G401.6 (cell line): Measurements from ENCODE around the gene LURAP1L.

Experiments used
- FAIRE-seq: peaks from 2 replicates; lab custom pipeline; 2012; peaks lifted over from hg19 to GRCh38; lab: Jason Lieb, UNC

Gene LURAP1L

GRCh38 chr9:12777121-12778022, 2.6 kb downstream of the LURAP1L start:
- FAIRE-seq = no peak

GRCh38 chr9:12778389-12778788, 3.6 kb downstream of the LURAP1L start:
- no peak for FAIRE-seq

GRCh38 chr9:12781226-12781733, 6.5 kb downstream of the LURAP1L start:
- no peak for FAIRE-seq

- FAIRE-seq = no peak
These were observed 9.1 kb downstream of the LURAP1L start for GRCh38 chr9:12783767-12784460.

GRCh38 chr9:12784461-12785259, 9.8 kb downstream of the LURAP1L start:
- no peak for FAIRE-seq

- no peak for FAIRE-seq
These were observed 10.5 kb downstream of the LURAP1L start for GRCh38 chr9:12785260-12785770.

- no peak for FAIRE-seq
These were observed 11.1 kb downstream of the LURAP1L start for GRCh38 chr9:12785941-12786340.

GRCh38 chr9:12790001-12790400, 15.2 kb downstream of the LURAP1L start:
- no peak for FAIRE-seq

- no peak for FAIRE-seq
These were observed 16.1 kb downstream of the LURAP1L start for GRCh38 chr9:12790883-12791282.

GRCh38 chr9:12794101-12794799, 19.4 kb downstream of the LURAP1L start:
- FAIRE-seq = no peak

- no peak for FAIRE-seq
These were observed 21.8 kb downstream of the LURAP1L start for GRCh38 chr9:12796601-12797000.

- no peak for FAIRE-seq
These were observed 22.2 kb downstream of the LURAP1L start for GRCh38 chr9:12797037-12797436.

GRCh38 chr9:12798066-12798770, 23.4 kb downstream of the LURAP1L start:
- FAIRE-seq = no peak

- no peak for FAIRE-seq
These were observed 26.4 kb downstream of the LURAP1L start for GRCh38 chr9:12801187-12801586.

GRCh38 chr9:12801663-12802062, 26.8 kb downstream of the LURAP1L start:
- FAIRE-seq = no peak

GRCh38 chr9:12802093-12802492, 27.3 kb downstream of the LURAP1L start:
- FAIRE-seq = no peak

- no peak for FAIRE-seq
These were observed 33.7 kb downstream of the LURAP1L start for GRCh38 chr9:12808569-12808968.

- FAIRE-seq = no peak
These were observed 34.9 kb downstream of the LURAP1L start for GRCh38 chr9:12809720-12810119.

- no peak for FAIRE-seq
These were observed 37.1 kb downstream of the LURAP1L start for GRCh38 chr9:12811935-12812334.

- no peak for FAIRE-seq
These were observed 37.9 kb downstream of the LURAP1L start for GRCh38 chr9:12812710-12813109.

- FAIRE-seq = no peak
These were observed 38.7 kb downstream of the LURAP1L start for GRCh38 chr9:12813533-12813932.
